ENCODE measurements around the gene ZMYM3.

The ZMYM3 gene

DNA sequence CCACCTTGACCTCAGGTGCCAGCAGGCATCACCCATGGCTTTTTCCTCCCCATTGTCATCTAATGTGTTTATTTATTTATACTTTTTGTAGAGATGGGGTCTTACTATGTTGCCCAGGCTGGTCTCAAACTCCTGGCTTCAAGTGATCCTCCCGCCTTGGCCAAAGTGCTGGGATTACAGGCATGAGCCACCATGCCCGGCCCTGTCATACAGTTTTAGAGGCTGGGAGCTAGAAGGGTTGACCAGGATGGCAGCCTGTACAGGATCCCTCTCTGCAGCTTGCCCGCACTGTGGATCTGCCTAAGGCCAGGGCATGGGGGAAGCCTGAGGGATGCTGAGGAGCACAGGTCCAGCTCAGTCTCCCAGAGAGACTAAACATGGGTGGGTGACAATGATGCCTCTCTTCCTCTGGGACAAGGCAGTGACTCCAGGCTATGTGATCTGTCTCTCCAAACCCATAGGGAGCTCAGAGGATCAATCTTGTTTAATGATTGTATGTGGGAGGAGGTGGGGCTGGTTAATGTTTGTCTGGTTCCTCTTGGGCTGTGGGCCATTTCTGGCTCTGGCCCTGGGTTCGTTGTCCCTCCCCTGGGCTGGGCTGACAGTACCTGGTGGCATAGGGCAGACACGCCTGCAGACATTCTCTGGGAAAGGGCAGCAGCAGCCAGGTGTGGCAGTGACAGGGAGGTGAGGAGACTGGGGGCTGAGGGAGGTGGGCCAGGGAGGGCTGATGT is 39.2 kb downstream of the ZMYM3 start:
- DNase-seq (ENCODE audit: low read depth, low spot score), result no peak

DNA sequence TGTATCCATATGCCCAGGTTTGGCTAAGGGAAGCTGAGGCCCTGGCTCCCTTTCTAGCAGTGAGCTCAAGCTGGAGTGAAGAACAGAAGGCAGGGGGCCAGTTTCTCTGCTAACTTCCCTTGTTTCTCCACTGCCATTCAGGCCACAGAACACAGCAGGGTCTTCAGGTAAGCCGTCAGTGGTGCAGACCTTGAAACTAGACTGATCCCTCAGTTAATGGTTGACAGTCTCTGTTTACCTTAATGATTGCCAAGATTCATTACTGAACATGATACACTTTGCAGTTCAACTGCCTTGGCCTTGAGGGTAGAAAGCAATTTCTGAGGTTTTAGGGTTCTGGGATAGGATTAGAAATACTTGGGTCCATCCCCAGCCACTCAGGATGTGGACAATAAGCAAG is 39.8 kb downstream of the ZMYM3 start:
- no peak for DNase-seq (ENCODE audit: low read depth, low spot score)

- no peak for DNase-seq (ENCODE audit: low read depth, low spot score)
Observed at GRCh38 chrX:71212536-71212935, 41.4 kb downstream of the ZMYM3 start.

- no peak for DNase-seq (ENCODE audit: low read depth, low spot score)
Observed at GRCh38 chrX:71210816-71211215, 43.1 kb downstream of the ZMYM3 start.

DNA sequence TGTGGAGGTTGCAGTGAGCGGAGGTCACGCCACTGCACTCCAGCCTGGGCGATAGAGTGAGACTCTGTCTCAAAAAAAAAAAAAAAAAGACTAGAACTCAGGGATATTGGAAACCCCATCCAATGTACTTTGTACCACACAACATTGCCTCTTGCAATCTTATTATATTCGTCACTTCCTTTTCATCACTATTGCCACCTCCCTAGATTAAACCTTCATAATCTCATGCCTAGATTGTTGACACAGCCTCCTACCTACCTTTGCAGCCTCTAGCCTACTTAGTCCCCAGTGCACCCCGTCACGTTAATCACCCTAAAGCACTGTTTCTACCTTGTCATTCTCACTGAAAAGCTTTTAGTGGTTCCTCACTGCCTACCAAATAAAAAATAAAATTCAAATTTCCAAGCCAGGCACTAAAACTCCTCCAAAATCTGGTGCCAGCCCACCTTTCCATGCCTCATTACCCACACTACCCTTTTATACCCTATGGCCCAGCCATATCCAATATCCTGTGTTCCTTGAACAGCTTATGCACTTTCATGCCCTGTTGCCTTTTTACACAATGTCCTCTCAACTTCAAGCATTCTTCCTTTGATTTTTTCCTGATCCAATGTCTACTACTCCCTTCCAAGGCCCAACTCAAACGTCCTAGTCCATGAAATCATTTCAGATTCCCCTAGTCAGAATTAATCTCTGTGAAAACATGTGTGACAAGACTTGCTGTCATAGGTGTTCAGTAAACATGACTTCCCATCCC is 54.5 kb downstream of the ZMYM3 start:
- no peak for DNase-seq (ENCODE audit: low read depth, low spot score)

DNA sequence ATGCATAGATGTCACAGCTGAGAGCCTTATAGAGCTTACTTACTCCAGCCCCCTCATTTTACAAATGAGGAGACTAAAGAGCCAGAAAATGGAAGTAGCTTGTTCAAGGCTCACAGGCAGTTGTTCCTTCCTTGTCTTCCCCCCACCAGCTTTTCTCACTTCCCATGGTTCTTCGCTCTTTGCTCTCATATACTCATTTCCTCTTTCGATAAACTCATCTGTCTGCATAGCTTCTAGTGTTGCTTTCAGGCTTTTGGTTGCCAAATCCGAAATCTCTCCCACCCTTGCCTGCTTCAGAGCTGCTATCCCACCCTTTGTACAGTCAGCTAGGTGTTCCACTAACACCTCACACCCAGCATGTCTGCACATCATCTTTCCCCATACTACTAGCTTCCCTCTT is 55.9 kb downstream of the ZMYM3 start:
- no peak for DNase-seq (ENCODE audit: low read depth, low spot score)

DNA sequence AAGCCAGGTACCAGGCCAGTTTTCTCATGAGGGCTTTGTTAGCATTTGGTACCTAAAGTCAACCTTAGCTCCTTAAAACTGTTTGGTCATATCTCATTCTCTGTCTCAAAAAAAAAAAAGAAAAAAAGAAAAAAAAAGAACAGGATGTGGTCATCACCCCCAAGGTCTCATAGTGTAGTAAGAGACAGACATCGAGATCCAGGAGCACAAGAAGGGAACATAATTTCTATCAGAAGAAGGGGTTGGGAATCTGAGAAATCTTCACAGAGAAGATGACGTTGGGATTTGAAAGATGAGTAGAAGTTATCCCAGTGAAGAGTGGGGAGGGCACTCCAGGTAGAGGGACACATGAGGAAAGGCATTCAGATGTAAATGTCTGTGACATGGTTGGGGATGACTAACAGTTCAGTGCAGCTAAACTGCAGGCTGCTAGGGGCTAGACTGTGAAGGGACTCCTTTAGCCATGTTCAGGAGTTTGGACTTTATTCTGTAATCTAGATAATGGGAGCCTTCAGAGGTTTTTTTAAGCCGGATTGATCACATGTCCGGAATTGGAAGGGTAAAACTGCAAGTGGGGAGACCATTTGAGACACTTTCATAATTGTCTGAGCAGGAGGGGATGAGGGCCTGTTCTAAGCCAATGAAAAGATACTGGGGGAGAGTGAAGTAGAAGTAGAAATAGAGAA is 57.8 kb downstream of the ZMYM3 start:
- peak; percentile 42 for DNase-seq (ENCODE audit: low read depth, low spot score)

GRCh38 chrX:71191248-71191647 is 62.7 kb downstream of the ZMYM3 start:
- DNase-seq (ENCODE audit: low read depth, low spot score), result no peak
